ENCODE data around the gene TMEM181. TPM values are rescaled to one million over a fixed set of nuclear protein-coding genes. Genes with fewer than 3 reads are reported as not detected.
A peak's percentile ranks its signal among the peaks of the same experiment; 100 is the strongest.

The TMEM181 gene
- total and polyA plus RNA-seq, 2 of the 13 experiments (the other 11 are each of a cell fraction or from before 2014, with no cell fraction given): 59.1 to 108 TPM

GRCh38 chr6:158554611-158555361 lies 5.1 kb upstream of the TMEM181 start (continued):
- TF ChIP-seq REST (IDR thresholded peaks at IDR 0.05; ENCODE audit: borderline replicate concordance in 1 of 2, low read depth in 1 of 2, low read length in 2 of 2) (peak in 1 of 2 experiments; percentile 55; a peak in 1 of 4 replicates), NR2C2 (CRISPR knock-in tag; IDR thresholded peaks at IDR 0.05; ENCODE audit: borderline replicate concordance) (peak; percentile 63; the same call in 1 of the 2 replicates), TBX3 (IDR thresholded peaks at IDR 0.05; ENCODE audit: borderline replicate concordance) (no peak), ZNF83 (CRISPR knock-in tag; IDR thresholded peaks at IDR 0.05; ENCODE audit: borderline replicate concordance) (no peak), MAX (IDR thresholded peaks at IDR 0.05) (0 out of 2 replicates have a peak, but pooled peaks have one; percentile 11), MIER2 (CRISPR knock-in tag; IDR thresholded peaks at IDR 0.05) (peak; percentile 80; the same call in 1 of the 2 replicates), SMAD1 (CRISPR knock-in tag; IDR thresholded peaks at IDR 0.05; ENCODE audit: borderline replicate concordance, low read depth) (no peak), SIN3A (IDR thresholded peaks at IDR 0.05; ENCODE audit: borderline replicate concordance, low read depth, low read length) (no peak), ZUFSP (CRISPR knock-in tag; IDR thresholded peaks at IDR 0.05; ENCODE audit: borderline replicate concordance) (no peak), ZFP90 (CRISPR knock-in tag; IDR thresholded peaks at IDR 0.05; ENCODE audit: borderline replicate concordance) (no peak), KMT2A (CRISPR knock-in tag; IDR thresholded peaks at IDR 0.05) (peak; percentile 47; the same call in 1 of the 2 replicates), GABPA (IDR thresholded peaks at IDR 0.05; ENCODE audit: low read depth, low read length) (no peak), GABPA (CRISPR knock-in tag; IDR thresholded peaks at IDR 0.05; ENCODE audit: low read depth) (peak; percentile 56; the same call in 1 of the 2 replicates), HNRNPLL (IDR thresholded peaks at IDR 0.05; ENCODE audit: low read depth, low read length, poor library complexity, severe bottlenecking) (no peak), TSC22D2 (CRISPR knock-in tag; IDR thresholded peaks at IDR 0.05; ENCODE audit: borderline replicate concordance) (no peak), SALL1 (CRISPR knock-in tag; IDR thresholded peaks at IDR 0.05) (peak; percentile 27; the same call in 1 of the 2 replicates), RCOR2 (CRISPR knock-in tag; IDR thresholded peaks at IDR 0.05) (peak; percentile 91), PRDM10 (CRISPR knock-in tag; IDR thresholded peaks at IDR 0.05; ENCODE audit: low read depth) (no peak), RNF2 (conservative IDR thresholded peaks at IDR 0.05; ENCODE audit: low read depth) (no peak), ELF1 (CRISPR knock-in tag; IDR thresholded peaks at IDR 0.05) (peak; percentile 63)

All from HepG2 (cell line).